RWPE2 (cell line): ENCODE data around the gene IFITM1.

Source experiments
- ATAC-seq: fragments of 200-7000 bp; cut with Tn5 transposase; 3 replicates; pipeline ENCODE4 v1.9.1; 2021; ENCODE audit warnings: low read depth
- DNase-seq: peaks from one replicate; pipeline ENCODE4 v3.0.0-alpha.2; 2020; ENCODE audit warnings: low spot score
- H3K27ac ChIP-seq: fragments of 450-650 bp; 2 replicates; pipeline ENCODE4 v1.5.1; 2017; ENCODE audit warnings: mild to moderate bottlenecking; ENCODE audit not compliant: poor library complexity, severe bottlenecking
- H3K27me3 ChIP-seq: fragments of 250-450 bp; sonication (Bioruptor Pico); 2 replicates; pipeline ENCODE4 v1.5.1; 2021; ENCODE audit warnings: mild to moderate bottlenecking, moderate library complexity; ENCODE audit not compliant: insufficient read depth, poor library complexity, severe bottlenecking
- H3K36me3 ChIP-seq: fragments of 250-450 bp; sonication (Bioruptor Pico); 2 replicates; pipeline ENCODE4 v1.5.1; 2020; ENCODE audit warnings: low read depth, mild to moderate bottlenecking, moderate library complexity
- H3K4me1 ChIP-seq: fragments of 250-450 bp; sonication (Bioruptor Pico); 2 replicates; pipeline ENCODE4 v1.5.1; 2021; ENCODE audit warnings: mild to moderate bottlenecking, moderate library complexity; ENCODE audit not compliant: insufficient read depth, poor library complexity, severe bottlenecking
- H3K4me3 ChIP-seq: fragments of 250-450 bp; sonication (Bioruptor Pico); 2 replicates; pipeline ENCODE4 v1.5.1; 2021; ENCODE audit warnings: mild to moderate bottlenecking, moderate library complexity; ENCODE audit not compliant: severe bottlenecking
- H3K9me3 ChIP-seq: fragments of 250-450 bp; sonication (Bioruptor Pico); 2 replicates; pipeline ENCODE4 v1.5.1; 2021; ENCODE audit warnings: mild to moderate bottlenecking, moderate library complexity; ENCODE audit not compliant: severe bottlenecking
- TF ChIP-seq, protein P1 (sequence below): fragments of 450-650 bp; IDR thresholded peaks from one replicate; pipeline ENCODE4 v1.5.1; 2017; ENCODE audit warnings: mild to moderate bottlenecking, moderate library complexity; ENCODE audit not compliant: poor library complexity, severe bottlenecking

The IFITM1 gene

GRCh38 chr11:287821-288477, 25.9 kb upstream of the IFITM1 start:
- TF ChIP-seq, protein P1, sequence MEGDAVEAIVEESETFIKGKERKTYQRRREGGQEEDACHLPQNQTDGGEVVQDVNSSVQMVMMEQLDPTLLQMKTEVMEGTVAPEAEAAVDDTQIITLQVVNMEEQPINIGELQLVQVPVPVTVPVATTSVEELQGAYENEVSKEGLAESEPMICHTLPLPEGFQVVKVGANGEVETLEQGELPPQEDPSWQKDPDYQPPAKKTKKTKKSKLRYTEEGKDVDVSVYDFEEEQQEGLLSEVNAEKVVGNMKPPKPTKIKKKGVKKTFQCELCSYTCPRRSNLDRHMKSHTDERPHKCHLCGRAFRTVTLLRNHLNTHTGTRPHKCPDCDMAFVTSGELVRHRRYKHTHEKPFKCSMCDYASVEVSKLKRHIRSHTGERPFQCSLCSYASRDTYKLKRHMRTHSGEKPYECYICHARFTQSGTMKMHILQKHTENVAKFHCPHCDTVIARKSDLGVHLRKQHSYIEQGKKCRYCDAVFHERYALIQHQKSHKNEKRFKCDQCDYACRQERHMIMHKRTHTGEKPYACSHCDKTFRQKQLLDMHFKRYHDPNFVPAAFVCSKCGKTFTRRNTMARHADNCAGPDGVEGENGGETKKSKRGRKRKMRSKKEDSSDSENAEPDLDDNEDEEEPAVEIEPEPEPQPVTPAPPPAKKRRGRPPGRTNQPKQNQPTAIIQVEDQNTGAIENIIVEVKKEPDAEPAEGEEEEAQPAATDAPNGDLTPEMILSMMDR: no peak
- no peaks in the 10 kb centered on the region for H3K9me3 ChIP-seq
- peak; percentile 60 for DNase-seq
- H3K27ac ChIP-seq: no peak overlapping the region
- H3K4me1 ChIP-seq: no peaks in the 10 kb centered on the region
- ATAC-seq: peak; percentile 24; the same call in 2 of the 3 replicates
- peaks cover 9% of the 10 kb centered on the region for H3K27me3 ChIP-seq
- peak overlapping the region; percentile 79 for H3K4me3 ChIP-seq
- H3K36me3 ChIP-seq: no peaks in the 10 kb centered on the region

GRCh38 chr11:288478-289397, 25.1 kb upstream of the IFITM1 start, which contains the start of gene PGGHG:
Gene PGGHG (plus strand): TSS chr11:289126. CDS start chr11:289817, 691 bp downstream.
- DNase-seq (peak; percentile 62), ATAC-seq (peak; percentile 49)
- H3K9me3 ChIP-seq: no peaks in the 10 kb centered on the region
- H3K4me1 ChIP-seq: no peaks in the 10 kb centered on the region
- H3K4me3 ChIP-seq: peak within 1 kb of the TSS; percentile 79
- H3K27ac ChIP-seq: no peak within 1 kb of the TSS
- TF ChIP-seq, protein P1: no peak
- H3K36me3 ChIP-seq: no peaks in the 10 kb centered on the region
- peaks cover 8% of the 10 kb centered on the region for H3K27me3 ChIP-seq

GRCh38 chr11:289398-289711, 24.5 kb upstream of the IFITM1 start:
- no peak for DNase-seq
- Histone ChIP-seq H3K4me3 (peak overlapping the region; percentile 12), H3K9me3 (no peaks in the 10 kb centered on the region), H3K36me3 (no peaks in the 10 kb centered on the region), H3K27ac (no peak overlapping the region), H3K4me1 (no peaks in the 10 kb centered on the region), H3K27me3 (peaks cover 8% of the 10 kb centered on the region)
- ATAC-seq: no peak
- TF ChIP-seq, protein P1: no peak

GRCh38 chr11:289712-290620, 23.9 kb upstream of the IFITM1 start:
- DNase-seq (peak; percentile 57), ATAC-seq (no peak)
- Histone ChIP-seq H3K4me1 (no peaks in the 10 kb centered on the region), H3K27me3 (peaks cover 8% of the 10 kb centered on the region), H3K9me3 (no peaks in the 10 kb centered on the region), H3K27ac (no peak overlapping the region), H3K4me3 (peak overlapping the region; percentile 12), H3K36me3 (no peaks in the 10 kb centered on the region)
- TF ChIP-seq, protein P1: no peak
